ENCODE measurements around the gene PDK3.

The PDK3 gene

DNA sequence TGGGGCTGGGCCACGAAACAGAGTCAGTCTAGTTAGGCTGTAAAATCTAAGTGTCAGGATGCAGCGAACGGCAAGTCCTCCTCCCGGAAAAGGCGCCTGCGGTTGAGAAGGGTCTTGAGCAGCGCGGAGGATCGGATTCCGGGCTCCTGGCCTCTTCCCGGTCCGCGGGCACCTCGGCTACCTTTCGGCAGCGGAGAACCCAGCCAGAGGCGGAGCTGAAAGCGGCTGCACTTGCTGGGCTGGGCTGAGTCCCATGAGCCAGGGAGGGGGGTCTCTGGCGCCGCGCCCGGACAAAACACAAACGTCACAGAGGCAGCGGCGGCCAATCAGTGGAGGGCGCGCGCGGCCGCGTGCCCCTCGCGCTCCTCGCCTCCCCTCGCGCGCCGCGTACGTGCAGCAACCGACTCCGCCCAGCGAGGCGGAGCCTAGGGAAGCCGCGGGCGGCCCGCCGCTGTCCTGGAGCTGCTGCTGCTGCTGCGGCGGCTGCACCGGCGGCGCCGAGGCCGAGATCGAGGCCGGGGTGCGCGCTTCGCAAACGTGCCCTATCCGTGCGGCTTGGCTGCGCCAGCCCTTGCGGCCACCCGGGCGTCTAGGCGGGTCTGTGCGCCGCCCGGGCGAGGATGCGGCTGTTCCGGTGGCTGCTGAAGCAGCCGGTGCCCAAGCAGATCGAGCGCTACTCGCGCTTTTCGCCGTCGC, at the start of gene PDK3:
Gene PDK3 (plus strand): TSS at position 451 of the 696 bp plus-strand sequence. CDS start 170 bp downstream, at position 621.
- DNase-seq (ENCODE audit: low spot score) = peak; percentile 87

DNA sequence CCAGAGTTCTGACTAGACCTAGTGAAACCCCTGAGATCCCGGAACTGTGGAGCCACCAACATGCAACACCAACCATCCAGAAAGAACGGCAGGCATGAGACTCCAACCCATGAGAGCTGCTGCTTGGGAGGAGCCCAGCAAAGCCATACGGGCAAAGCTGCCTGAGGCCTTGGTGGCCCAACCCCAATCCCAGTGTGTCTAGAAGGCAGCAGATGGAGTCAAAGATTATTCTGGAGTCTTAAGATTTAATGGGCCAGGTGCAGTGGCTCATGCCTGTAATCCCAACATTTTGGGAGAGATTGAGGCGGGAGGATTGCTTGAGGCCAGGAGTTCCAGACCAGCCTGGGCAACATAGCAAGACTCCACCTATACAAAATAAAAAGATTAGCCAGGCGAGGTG, 49.2 kb upstream of the PDK3 start:
- DNase-seq (ENCODE audit: low spot score) = no peak

DNA sequence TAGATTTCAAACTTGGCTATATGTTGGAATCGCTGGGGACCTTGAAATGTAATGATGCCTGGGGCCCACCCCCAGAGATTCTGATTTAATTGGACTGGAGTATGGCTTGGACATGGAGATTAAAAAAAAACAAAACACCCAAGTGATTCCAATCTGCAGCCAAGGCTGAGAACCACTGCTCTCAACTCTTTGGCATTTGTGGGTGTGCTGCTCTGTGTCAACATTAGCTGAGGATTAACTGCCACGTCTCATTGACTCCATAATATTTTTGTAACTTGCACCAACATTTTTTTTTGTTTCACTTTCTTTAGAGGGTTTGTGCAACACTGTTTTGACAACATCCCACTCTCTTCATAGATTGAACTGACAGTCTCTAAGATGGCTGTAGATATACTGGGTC, 41.1 kb upstream of the PDK3 start:
- DNase-seq (ENCODE audit: low spot score) = peak; percentile 15

DNA sequence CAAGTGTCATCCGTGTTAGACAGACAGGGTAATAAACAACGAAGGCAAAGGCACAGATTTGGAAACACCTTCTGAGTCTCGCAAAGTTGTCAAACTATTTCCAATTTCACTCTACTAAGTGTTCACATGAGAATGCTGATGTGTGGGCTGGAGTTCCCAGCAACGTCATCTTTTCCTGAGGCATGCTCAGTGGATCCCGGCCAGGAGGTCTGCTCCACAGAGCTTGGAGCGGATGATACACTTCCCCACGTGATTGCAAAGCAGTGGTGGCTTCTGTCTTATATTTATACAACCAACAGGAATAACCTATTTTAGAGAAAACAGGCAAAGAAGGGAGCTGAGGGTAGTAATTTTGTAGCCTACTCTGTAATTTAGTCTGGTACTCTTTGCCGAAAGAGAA, 40.1 kb upstream of the PDK3 start:
- peak; percentile 77 for DNase-seq (ENCODE audit: low spot score)

DNA sequence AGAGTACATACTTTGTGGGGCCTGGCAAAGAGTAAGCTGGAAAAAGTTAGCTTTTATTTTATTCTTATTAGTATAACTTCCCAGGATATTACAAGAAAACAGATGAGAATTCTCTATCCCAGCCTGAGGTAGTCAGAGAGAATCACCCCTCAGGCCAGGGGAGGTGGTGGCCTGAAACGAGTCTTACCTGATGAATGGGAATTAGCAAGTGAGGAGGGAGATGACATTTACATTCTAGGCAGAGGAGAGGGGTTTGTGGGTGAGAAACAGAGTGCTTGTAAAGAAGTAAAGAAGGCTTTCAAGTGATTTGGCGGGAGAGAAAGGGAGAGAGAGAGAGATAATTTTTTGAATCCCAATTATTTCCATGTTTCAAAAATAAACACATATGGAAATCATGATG, 39.3 kb upstream of the PDK3 start:
- DNase-seq (ENCODE audit: low spot score) = no peak

DNA sequence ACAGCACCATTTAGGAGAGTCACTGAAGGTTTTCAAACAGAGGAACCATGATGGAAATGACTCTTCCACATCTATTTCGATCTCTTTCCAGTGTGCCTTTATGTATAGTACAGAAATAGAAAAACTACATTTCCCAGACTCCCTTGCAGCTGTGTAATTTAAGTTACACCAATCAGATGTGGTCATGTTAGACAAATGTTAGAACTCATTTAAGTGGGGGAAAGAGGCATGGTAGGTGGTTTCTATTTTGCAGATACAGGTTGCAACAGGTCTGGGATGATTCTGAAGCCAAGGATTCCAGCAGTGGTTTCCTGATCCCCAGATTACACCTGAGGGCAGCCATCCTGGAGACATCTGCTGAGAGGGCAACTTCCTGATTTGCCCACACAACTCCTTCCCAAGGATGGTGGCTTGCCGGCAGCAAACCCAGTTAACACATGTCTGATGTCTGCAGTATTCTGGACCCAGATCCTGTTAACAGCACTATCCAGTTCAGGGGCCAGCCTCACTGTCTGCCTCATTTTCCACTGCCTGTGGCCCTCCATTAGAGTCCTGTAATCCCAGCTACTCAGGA, 38.7 kb upstream of the PDK3 start:
- DNase-seq (ENCODE audit: low spot score) = no peak

DNA sequence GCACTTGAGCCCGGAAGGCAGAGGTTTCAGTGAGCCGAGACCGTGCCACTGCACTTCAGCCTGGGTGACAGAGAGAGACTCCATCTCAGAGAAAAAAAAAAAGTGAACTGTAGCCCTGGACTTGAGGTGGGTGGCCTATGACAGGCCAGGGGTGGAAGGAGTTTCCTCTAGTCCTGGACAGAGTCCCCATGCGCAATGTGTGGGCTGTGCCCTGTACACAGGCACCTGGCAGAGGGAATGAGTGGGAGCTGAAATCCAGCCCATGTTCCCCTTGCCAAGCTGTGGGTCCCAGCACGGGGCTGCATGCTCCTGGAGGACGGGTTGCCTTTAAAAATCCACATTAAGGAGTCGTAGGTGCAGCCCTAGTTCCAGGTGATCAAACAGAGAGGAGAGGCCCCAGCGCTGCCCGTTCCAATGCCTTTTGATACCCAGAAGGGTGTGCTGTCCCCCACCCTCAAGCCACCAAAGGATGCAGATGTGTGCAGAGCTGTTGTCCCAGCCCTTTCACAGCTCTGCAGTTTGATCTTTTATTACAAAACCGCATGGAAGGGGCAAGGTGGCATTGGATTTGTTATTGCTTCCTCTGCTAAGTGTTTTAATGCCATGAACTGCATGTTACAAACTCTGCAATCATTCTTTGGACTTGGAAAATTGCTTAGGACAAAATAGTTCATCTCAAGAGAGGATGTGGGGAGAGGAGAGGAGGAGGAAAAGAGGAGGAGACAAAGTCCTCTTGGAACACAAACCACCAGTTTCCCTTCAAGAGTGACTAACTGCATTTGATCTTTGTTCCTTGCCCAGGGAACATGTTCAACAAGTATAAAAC, 38.0 kb upstream of the PDK3 start:
- no peak for DNase-seq (ENCODE audit: low spot score)

DNA sequence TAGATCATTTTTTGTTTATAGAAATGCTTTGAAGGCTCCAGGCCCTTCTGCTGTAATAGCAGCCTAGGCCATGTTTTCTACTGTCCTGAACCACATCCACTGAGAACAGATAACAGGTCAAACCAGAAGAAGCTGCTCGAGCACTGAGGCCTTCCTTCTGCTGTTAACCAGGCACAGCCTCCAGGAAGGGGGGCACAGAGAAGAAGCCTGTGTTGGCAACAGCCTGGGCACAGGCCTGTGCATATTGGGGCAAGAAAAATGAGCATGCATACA, 37.4 kb upstream of the PDK3 start:
- no peak for DNase-seq (ENCODE audit: low spot score)

DNA sequence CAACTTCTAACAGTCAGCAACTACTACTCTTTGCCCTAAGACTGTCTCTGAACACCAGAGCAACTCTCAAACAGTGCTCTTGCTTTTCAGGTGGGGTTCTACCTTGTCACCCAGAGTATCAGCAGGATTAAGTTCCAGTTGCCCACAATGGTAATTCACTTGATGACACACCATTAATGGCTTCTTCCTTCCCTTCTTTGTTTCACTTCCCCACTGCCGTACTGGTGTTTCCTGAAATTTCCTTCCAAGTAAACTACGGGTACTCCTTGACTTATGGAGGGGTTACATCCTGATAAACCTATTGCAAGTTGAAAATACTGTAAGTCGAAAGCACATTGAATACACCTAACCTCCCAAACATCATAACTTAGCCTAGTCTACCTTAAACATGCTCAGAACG, 36.6 kb upstream of the PDK3 start:
- no peak for DNase-seq (ENCODE audit: low spot score)

DNA sequence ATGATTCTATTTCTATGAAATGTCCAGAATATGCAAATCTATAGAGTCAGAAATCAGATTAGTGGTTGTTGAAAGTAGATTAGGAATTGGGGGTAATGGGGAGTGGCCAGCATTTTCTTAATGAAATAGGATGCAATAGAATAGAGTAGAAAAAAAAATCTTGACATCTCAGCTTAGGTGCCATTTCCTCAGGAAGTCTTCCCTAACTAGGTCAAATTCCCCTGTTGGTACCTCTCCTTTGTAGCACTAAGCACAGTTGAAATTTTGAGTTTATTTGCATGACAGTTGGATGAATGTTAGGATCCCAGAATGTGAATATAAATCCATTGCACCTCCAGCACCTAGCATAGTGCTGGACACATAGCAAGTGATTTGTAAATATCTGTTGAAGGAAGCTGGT, 30.0 kb upstream of the PDK3 start:
- DNase-seq (ENCODE audit: low spot score) = no peak

DNA sequence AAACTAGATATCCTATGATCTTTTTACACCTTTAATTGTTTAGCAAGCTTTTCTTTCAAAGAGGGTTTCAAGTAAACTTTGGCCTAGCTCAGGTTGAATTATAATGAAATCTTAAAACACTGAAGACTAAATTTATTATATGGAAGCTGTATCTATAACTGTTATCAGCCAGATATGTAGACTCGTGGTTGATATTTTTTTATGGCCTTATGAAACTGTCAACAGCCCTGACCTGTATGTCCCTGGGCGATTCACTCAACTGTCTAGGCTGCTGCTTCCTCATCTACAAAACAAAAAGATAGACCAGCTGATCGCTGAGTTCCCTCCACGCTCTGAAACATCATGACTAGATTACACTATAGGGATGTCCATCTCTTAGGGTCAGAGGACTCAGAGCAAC, 21.2 kb upstream of the PDK3 start:
- no peak for DNase-seq (ENCODE audit: low spot score)

DNA sequence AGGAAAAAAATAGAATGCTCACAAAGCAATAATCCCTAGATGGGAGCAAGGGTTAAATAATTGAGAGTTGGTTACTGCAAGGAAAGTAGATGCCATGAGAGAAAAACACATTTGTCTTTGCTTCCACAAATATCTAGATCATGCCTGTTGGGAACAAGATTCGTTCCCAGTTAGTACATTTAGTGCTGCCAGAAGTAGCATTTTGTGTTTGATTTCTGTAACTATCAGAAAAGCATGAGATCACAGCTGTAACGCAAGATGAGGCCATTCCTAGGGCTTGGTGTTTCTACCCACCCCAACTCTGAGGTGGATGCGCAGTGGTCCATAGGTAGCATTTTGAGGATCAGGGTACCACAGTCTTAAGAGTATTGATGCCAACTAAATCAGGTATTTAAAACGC, 20.4 kb upstream of the PDK3 start:
- DNase-seq (ENCODE audit: low spot score) = no peak

DNA sequence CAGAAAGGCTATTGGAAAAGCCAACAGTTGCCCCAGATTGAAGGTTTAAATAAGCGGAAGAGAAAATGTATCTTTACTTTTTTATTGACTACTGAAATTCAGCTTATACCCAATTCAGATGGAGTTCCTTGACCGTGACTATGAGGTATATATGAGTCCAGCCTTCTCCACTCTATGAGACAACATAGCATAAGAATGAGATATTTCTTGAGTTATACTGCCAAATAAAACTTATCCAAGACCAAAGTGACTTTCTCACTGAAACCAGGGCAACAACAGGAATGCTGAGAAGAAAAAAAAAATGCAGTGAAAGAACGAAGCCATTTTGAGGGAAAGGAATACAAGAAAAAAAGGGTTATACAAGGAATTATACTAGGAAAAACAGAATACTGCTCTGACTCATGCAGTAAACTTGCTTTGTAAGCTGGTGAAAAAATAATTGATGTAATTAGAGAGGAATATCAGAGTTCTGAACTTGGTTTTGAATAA, 16.3 kb upstream of the PDK3 start:
- no peak for DNase-seq (ENCODE audit: low spot score)

DNA sequence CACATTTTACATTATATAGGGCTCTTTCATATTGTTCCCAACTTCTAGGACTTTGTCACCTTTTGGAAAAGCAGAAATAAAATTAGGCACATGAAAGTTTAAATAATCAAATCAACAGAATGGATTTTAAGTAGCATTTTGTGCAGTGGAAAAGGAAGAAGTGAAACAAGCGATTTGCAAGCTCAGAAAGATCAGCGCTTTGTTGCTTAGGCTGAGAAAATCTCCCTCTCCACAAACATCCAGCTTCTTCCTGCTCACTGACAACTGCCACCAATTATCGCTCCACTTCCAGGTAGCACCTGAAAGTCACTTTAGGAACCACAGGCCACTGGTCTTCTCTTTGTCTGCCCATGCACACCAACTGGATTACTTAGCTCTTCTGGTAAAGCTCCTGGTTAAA, 2.0 kb upstream of the PDK3 start:
- DNase-seq (ENCODE audit: low spot score) = no peak

DNA sequence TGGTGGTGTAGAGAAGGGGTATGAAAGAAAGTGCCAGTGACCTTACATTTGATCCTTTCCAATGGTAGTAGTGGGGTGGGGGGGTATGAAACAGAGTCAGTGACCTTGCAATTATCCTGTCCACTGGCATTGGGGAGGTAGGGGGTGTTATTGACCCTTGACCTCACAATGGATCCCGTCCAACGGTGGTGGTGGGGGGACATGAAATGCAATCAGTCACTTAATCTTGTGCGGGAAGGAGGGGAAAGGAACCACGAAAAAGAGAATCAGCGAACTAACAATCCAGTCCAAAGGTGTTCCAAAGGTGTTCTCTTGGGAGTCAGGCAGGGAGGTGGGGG, 619 bp upstream of the PDK3 start:
- DNase-seq (ENCODE audit: low spot score) = no peak

DNA sequence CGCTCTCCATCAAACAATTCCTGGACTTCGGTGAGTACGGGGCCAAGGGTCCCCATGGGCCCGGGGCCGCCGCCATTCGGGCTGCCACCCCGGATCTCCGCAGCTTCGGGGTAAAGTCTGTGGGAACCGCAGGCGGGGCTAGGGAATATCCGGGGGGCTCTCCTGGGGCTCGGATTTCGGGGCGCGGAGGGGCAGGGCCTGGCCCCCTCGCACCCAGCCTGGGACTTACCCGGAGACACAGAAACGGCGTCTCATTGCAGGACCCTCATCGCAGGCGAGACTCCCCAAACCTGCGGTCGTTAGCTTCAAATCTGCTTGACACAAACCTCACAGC, 413 bp downstream of the PDK3 start:
- DNase-seq (ENCODE audit: low spot score) = no peak

DNA sequence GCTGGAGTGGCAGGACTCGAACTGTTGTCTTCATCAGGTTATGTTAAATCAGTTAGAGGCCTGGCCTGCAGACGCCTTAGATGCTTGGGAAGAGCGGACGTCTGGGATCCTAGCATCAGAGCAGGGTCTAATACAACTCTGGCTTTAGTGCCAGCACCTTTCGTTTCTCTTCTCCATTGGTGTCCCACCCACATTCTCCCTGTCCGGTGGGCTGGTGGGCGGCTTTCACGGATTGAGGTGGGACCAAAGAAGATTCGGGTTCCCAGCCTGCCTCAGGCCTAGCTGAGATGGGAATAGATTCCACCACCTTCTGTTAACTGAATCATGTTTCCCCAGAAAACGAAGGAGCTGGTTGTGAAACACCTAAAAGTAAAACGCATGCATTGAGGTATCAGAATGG, 939 bp downstream of the PDK3 start:
- DNase-seq (ENCODE audit: low spot score) = no peak

DNA sequence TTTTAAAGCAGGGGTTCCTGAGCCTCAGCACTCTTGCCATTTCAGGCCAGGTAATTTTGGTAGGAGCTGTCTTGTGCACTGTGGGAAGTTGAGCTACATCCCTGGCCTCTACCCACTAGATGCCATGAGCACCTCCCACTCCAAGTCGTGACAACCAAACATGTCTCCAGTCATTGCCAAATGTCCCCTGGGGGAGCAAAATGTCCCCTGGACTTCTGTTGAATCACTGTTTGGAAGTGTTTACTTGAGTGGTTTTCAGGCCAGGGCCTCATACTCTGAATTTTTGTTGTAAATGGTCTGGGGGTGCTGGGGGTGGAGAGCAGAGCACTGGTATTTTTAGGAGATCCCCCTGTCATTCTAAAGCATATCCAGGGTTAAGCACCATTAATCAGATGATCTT, 3.2 kb downstream of the PDK3 start:
- no peak for DNase-seq (ENCODE audit: low spot score)

DNA sequence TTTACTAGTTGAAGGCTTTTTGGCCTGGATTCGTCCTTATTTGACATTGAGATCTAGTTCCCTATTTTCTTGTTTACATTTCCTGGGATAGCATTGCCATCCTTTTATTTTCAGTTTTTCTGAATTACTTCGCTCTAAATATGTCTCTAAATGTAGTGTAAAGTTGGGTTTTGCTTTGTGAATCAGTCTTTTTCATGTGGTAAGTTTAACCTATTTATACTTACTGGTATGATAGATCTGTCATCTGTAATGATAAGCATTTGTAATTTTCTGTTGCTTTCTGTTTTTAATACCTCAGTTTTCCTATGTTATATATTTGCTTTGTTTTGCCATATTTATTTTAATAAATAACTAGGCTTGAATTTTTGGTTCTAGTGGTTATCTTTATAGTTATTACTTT, 6.7 kb downstream of the PDK3 start:
- DNase-seq (ENCODE audit: low spot score) = no peak

DNA sequence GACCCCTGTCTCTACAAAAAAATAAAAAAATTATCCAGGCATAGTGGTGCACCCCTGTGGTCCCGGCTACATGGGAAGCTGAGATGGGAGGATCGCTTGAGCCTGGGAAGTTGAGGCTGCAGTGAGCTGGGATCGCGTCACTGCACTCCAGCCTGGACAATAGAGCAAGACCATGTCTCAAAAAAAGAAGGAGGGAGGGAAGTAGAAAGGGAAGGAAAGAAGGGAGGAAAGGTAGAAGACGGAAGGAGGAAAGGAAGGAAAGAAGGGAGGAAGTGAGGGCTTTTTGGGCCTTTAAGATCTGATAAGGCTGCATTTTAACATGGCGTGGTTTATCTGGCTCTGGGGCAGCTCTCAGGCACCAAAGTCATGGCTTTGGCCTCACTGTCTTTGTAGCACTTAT, 10.4 kb downstream of the PDK3 start:
- DNase-seq (ENCODE audit: low spot score) = no peak

DNA sequence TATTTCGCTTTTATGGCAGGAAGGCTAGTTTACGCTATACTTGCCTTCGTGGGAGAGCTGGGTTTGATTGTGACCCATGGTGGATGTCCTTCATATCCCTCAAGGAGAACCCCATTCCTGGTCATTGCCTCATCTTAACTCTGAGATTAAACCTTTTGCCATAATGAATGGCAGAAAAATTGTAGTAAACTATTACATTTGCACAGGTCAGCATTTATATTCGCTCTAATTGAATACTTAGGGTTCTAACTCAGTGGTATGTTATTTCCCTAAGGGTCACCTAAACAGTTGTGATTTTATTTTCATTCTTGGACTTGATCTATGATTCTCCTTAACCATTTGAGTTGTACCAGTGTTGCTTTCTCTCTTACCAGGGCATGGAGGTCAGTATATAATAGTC, 13.4 kb downstream of the PDK3 start:
- DNase-seq (ENCODE audit: low spot score) = no peak

DNA sequence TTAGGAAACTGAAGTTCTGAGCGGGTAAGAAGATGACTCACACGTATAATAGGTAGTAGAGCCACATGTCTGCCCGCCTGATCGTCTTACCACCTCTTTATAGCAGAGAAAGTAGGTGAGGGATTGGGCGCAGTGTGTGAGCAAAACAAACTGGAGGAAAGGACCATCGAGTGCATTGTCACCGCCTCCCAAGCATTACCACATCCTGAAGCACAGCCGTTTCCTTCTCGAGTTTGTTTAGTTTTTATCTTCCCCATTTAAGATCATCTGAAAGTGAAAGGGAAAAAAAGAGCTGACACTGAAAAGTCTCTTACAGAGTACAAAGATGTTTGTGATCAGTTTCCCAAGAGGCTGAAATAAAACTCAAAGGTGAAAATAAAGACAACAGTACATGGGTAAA, 14.8 kb downstream of the PDK3 start:
- DNase-seq (ENCODE audit: low spot score) = no peak

DNA sequence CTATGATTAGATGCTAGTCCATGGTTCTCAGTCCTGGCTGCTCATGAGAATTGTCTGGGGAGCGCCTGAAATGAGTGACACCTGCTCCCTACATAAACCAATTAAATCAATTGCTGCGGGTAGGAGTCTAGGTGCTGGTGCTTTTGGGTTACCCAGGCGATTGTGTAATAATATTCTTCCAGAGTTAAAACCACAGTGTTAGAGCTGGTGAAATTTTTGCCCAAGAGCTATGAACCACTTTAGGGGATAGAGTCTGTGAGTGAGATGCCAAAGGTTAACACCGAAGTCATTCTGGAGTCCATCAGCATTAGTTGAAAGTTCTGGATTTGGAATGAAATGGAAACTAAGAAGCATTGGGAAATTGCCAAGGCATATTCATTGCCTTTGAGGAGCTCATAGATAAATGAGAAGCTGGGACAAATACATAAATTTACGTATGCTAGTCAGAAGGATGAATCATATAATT, 15.3 kb downstream of the PDK3 start:
- DNase-seq (ENCODE audit: low spot score) = no peak

Data from AG20443 (cell line).